H1 (cell line): ENCODE results near the gene KCNK3.

Source experiments
- CEBPB ChIP-seq: IDR thresholded peaks from 2 replicates; pipeline ENCODE4 v1.6.1; 2012; ENCODE audit warnings: low read depth, low read length
- CHD7 ChIP-seq: fragments of 300-600 bp; sonication (generic); IDR thresholded peaks from 2 replicates; pipeline ENCODE4 v1.7.1; 2012; ENCODE audit warnings: low read length, moderate library complexity, mild to moderate bottlenecking, inconsistent platforms; ENCODE audit not compliant: insufficient replicate concordance
- CTCF ChIP-seq, 3 experiments: IDR thresholded peaks; 1 replicate in 2 of 3; 2 replicates in 1 of 3; pipeline versions ENCODE4 v1.5.1 to v1.6.1; 2011; ENCODE audit warnings: low read length in 3 of 3, mild to moderate bottlenecking in 3 of 3, inconsistent platforms in 2 of 3, low read depth in 1 of 3, moderate library complexity in 1 of 3; ENCODE audit not compliant: insufficient read depth in 1 of 3; ENCODE audit errors: control extremely low read depth in 1 of 3
- EZH2 ChIP-seq: fragments of 200-600 bp; sonication (generic); IDR thresholded peaks from 2 replicates; pipeline ENCODE4 v1.7.1; 2012; ENCODE audit warnings: low read depth, mild to moderate bottlenecking, moderate library complexity, low read length, inconsistent platforms; ENCODE audit not compliant: severe bottlenecking
- GTF2F1 ChIP-seq: IDR thresholded peaks from 2 replicates; pipeline ENCODE4 v1.6.1; 2012; ENCODE audit warnings: low read depth, low read length, improper control_type of control experiment, borderline replicate concordance
- JUND ChIP-seq: IDR thresholded peaks from 2 replicates; pipeline ENCODE4 v1.6.1; 2011; ENCODE audit warnings: mild to moderate bottlenecking, improper control_type of control experiment, low read length
- MAFK ChIP-seq: IDR thresholded peaks from 2 replicates; pipeline ENCODE4 v1.6.1; 2012; ENCODE audit warnings: low read depth, mild to moderate bottlenecking, improper control_type of control experiment, low read length
- NANOG ChIP-seq: IDR thresholded peaks from 2 replicates; pipeline ENCODE4 v1.6.1; 2011; ENCODE audit warnings: low read length, low read depth, mild to moderate bottlenecking, inconsistent platforms; ENCODE audit not compliant: insufficient read depth, poor library complexity, severe bottlenecking
- PHF8 ChIP-seq: fragments of 200-600 bp; sonication (generic); conservative IDR thresholded peaks from 2 replicates; pipeline ENCODE4 v1.7.1; 2012; ENCODE audit warnings: low read depth, mild to moderate bottlenecking, inconsistent platforms, low read length, moderate library complexity
- POLR2AphosphoS5 ChIP-seq: IDR thresholded peaks from 2 replicates; pipeline ENCODE4 v1.6.1; 2011; ENCODE audit warnings: low read depth, low read length
- RAD21 ChIP-seq, 2 experiments: IDR thresholded peaks in 1 of 2; conservative IDR thresholded peaks in 1 of 2; 2 replicates each; pipeline ENCODE4 v1.6.1; 2011; ENCODE audit warnings: low read depth in 2 of 2, low read length in 2 of 2, improper control_type of control experiment in 1 of 2, inconsistent platforms in 1 of 2, mild to moderate bottlenecking in 1 of 2, moderate library complexity in 1 of 2

GRCh38 chr2:26725521-26725820 is 32.9 kb downstream of the KCNK3 start:
- TF ChIP-seq CTCF (IDR thresholded peaks at IDR 0.05; ENCODE audit: control extremely low read depth in 1 of 3, insufficient read depth in 1 of 3, low read depth in 1 of 3, low read length in 3 of 3) = no peak
- TF ChIP-seq CEBPB = no peak
- TF ChIP-seq POLR2AphosphoS5 = no peak
- TF ChIP-seq RAD21 (IDR thresholded peaks at IDR 0.05 in 1 of 2, conservative IDR thresholded peaks at IDR 0.05 in 1 of 2; ENCODE audit: low read depth in 2 of 2, low read length in 2 of 2) = no peak
- TF ChIP-seq CHD7 = no peak
- TF ChIP-seq JUND = no peak
- TF ChIP-seq GTF2F1 = no peak
- no peak for TF ChIP-seq EZH2
- TF ChIP-seq NANOG = no peak
- TF ChIP-seq MAFK = no peak
- no peak for TF ChIP-seq PHF8
